GM21515 (cell line): ENCODE measurements around the gene IGF1.

ENCODE experiments used
- ATAC-seq: cut with Tn5 transposase; IDR thresholded peaks from one replicate; pipeline ENCODE4 v1.9.1; 2021; ENCODE audit not compliant: unreplicated experiment

The IGF1 gene

GRCh38 chr12:102429211-102430154, 50.9 kb downstream of the IGF1 start:
- ATAC-seq: no peak

- no peak for ATAC-seq
Observed at GRCh38 chr12:102427543-102427941, 52.8 kb downstream of the IGF1 start.

DNA sequence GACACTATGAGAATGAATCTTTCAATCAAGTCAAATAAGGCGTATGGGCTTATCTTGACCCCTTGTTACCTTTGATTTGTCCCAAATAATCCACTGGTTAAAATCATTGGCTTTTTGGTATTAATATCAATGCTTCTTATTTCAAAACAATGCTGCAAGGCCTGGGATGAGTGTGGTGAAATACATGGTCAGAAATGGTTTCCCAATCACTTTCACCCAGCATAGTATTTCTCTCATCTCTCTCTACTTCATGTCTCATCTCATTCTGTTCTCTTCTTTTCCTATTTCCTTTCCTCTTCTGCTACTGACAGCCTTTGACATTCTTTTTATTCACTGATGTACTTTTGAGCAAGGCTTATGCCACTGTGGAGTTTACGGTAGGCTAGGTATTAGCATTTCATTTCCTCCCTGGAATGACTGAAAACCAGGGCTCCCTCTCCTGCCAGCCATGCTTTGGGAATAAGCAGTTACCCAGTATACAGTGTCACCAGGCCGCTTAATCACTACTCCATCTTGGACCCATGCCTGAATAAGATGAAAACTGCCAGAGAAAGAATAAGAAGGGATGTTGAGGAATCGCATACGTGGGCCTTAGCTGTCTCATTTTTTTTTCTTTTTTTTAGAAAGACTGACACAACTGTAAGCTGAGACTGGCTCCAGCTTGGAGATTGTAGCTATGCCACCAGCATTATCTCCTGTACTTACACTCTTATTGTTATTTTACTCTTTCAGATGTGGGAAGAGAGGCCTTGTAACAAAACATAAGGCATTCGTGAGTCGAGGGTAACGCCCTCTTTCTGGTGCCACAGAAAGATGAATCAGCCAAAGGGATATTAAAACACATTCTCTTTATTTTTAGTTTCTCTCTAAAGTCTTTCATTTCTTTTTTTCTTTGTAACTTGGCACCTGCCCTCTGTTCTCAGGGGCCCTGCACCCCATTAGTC, 53.5 kb downstream of the IGF1 start:
- no peak for ATAC-seq

DNA sequence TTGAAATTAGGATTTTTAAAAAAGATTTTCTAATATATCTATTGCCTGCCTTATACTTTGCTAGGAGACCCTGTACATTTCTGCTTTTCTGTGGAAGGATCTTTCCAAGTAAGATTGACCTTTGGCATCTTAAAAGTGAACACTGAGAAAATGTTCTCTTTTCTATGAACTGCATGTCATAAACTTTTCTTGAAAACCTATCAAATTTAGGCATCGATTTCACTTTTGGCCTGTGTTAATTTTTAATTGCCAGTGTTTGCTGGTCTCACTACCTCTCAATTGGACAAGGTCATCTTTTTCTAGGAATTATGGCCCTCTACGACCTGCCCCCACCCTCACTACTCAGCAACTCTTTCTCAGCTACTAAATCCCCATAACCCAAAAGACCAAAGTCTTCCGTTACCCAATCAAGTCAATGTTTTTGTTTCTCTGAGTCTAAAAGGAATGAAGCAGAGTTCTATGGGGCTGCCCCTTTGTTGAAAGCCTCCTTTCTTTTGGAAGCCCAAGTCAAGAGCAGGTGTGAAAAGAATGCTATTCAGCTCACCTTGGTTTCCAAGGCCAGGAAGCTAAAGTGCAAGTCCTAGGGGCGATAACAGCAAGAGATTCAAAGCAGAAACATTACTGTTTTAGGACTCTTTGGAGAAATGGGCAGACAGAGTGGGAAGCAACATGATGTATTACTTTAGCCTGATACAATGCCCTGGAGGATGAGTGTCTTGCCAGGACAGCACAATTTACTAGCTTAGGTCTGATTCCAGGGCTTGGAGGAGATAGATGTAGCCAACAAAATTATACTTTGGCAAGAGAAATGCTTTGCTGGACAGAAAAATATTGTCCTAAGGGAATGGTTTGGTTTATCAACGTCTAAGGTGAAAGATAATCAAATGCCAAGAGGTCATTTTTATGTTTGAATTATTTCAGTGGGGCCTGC, 55.0 kb downstream of the IGF1 start:
- no peak for ATAC-seq

- ATAC-seq: no peak
Observed at GRCh38 chr12:102423462-102423861, 56.9 kb downstream of the IGF1 start.

- no peak for ATAC-seq
Observed at GRCh38 chr12:102421802-102422583, 58.4 kb downstream of the IGF1 start.

DNA sequence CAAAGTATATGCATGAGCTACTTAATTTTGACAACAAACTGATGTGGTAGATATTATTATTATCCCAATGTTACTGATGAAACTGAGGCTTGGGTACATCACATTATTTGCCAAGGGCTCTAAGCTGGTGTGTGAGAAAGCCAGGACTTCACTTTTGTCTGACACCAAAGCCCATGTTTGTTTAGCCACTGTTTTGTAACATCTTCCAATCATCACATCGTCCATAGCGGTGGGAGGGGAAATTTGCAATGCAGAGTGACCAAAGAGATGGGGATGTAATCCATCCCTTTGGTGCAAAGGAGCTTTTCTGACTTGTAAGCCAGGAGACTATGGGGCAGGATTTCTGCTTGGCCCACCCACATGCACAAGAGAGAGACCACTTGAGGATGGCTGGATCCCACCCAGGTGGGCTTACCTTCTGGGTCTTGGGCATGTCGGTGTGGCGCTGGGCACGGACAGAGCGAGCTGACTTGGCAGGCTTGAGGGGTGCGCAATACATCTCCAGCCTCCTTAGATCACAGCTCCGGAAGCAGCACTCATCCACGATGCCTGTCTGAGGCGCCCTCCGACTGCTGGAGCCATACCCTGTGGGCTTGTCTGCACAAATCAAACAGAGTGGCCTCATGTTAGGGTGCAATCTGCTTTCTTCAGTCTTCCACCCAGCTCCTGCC, 61.1 kb downstream of the IGF1 start:
- no peak for ATAC-seq

- ATAC-seq: no peak
Observed at GRCh38 chr12:102417055-102417454, 63.3 kb downstream of the IGF1 start.

- ATAC-seq: no peak
Observed at GRCh38 chr12:102415515-102415914, 64.8 kb downstream of the IGF1 start.

DNA sequence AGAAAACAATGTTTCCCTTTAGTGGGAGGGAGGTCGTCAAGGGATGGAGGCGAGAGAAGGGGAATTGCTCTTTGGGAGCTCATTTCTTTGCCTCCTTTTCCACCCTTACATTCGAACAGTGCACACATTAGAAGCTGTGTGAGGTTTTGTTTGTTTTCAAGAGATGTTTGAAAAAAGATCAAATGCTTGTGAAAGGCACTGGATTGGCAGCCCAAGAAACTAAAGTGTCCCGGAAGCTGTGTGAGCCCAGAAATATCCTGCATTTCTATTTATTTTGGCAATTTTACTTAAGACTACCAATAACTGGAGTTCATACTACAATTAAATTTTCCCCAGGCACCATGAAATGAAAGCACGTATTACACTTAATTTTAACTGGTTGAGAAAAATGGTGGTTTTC, 67.0 kb downstream of the IGF1 start:
- no peak for ATAC-seq

- no peak for ATAC-seq
Observed at GRCh38 chr12:102410511-102410910, 69.9 kb downstream of the IGF1 start.

DNA sequence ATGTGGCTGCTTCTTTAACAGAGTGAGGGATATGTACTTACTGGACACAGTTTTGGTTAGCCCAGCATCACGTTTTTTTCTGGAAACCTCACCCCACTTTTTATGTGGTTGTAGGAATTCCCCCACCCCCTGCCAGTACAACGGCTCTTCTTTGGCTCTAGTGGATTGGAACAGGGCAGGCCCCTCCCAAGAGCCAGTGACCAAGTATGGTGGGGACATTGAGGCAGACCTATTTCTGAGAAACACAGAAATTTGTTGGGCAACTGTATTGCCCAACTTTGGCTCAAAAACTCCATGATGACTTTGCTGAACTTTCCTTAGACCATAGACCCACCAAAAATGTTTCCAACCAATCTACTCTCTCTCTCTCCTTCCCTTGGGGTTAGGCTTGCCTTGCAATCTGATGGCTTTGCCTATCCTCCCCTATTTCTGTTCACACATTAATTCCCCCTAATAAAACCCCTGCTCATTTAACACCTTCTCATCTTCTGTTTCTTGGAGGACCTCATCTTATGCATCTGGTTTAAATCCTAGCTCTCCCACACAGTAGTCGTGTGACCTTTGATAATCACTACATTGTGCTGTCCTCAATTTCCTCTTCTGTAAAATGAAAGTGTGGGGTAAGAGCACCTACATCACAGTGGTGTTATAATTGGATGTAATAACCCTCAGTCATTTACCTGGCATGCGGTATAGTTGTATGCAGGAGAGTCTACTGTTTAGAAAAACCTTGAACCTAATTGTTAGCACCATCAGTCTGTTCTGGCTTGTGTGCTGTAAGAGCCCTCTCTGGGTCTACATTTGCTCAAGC, 71.7 kb downstream of the IGF1 start:
- no peak for ATAC-seq

- ATAC-seq: no peak
Observed at GRCh38 chr12:102407776-102408486, 72.4 kb downstream of the IGF1 start.

- no peak for ATAC-seq
Observed at GRCh38 chr12:102406033-102406584, 74.3 kb downstream of the IGF1 start.

- ATAC-seq: no peak
Observed at GRCh38 chr12:102401087-102401486, 79.3 kb downstream of the IGF1 start.

GRCh38 chr12:102399653-102400052, 80.7 kb downstream of the IGF1 start:
- no peak for ATAC-seq

DNA sequence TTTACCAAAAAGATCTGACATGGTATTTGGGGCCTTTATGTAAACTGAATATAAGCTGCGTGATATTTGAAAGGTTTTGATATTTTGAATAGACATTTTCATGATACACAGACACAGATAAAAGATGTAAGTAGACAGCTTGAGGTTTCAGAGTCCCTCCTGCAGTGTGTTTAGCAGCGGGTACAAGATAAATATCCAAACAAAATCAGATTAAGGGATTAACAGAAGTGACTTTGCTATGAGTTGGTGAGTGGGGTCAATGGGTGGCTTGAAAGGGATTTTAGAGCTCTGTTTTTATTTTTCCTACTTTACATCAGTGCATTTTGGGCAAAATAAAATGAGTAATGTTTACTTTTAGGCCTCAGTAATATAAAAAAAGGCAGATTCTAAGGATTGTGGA, 84.1 kb downstream of the IGF1 start:
- no peak for ATAC-seq

DNA sequence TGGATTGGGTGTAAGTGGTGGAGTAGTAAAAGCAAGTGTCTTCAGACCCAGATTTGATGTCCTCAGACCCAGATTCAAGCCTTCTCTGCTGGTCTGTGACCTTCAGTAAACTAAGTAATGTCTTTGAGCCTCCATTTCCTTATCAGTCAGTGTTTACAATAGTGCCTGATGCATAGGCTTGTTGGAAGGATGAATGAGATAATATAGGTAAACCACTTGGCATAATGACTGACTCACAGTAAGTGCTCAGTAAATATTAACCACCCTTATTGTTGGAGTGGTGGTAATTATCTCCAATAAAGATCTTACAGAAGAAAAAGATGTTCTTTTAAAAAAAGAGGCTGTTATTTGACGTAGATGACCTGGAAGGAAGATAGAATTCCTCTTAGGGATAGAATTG, 86.2 kb downstream of the IGF1 start:
- ATAC-seq: no peak
